Uterus (tissue), 2 donors: ENCODE data around the gene ANKRD62.

ENCODE experiments used
- POLR2A ChIP-seq, 2 donors: fragments of 450-650 bp; IDR thresholded peaks; one replicate each; pipeline ENCODE4 v1.6.1; 2016; ENCODE audit warnings: antibody characterized with exemption in 2 of 2, mild to moderate bottlenecking in 1 of 2, moderate library complexity in 1 of 2
- TF ChIP-seq, protein P1 (sequence below), 4 experiments: fragments of 200-600 bp in 2 of 4; fragments of 450-650 bp in 2 of 4; sonication (generic) in 2 of 4; IDR thresholded peaks; one replicate each; pipeline ENCODE4 v1.5.1; 2016 to 2019; ENCODE audit warnings: antibody characterized with exemption in 4 of 4, mild to moderate bottlenecking in 2 of 4, moderate library complexity in 1 of 4

DNA sequence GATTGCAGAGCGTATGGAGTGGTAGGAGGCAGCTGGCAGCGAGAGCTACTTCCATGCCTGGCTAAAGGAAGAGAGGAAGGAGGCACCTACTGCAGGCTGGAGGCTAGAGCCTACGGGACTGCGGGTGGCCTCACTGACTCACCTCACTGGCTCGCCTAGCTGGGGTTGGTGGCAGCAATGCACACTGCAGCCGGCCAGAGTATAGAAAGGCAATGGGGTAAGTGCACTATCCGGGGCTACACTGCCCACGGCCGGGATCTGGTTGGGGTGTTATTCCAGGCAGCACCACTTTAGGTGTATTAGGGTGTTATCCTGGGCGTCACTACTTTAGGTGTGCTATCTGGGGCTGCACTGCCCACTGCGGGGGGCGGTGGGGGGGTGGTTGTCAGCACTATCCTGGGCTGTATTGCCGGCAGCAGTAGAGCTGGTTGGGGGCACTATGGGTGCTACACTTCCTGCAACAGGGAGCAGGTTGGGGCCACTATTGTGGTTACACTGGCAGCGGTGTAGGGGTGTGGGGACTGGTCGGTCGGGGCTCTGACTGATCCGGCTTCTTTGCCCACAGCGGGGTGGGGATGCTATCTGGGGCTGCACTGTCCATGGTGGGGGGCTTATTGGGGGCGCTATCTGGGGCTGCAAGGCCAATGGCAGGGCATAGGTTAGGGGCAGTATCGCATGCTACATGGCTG, 33.3 kb upstream of the ANKRD62 start:
- TF ChIP-seq, protein P1, sequence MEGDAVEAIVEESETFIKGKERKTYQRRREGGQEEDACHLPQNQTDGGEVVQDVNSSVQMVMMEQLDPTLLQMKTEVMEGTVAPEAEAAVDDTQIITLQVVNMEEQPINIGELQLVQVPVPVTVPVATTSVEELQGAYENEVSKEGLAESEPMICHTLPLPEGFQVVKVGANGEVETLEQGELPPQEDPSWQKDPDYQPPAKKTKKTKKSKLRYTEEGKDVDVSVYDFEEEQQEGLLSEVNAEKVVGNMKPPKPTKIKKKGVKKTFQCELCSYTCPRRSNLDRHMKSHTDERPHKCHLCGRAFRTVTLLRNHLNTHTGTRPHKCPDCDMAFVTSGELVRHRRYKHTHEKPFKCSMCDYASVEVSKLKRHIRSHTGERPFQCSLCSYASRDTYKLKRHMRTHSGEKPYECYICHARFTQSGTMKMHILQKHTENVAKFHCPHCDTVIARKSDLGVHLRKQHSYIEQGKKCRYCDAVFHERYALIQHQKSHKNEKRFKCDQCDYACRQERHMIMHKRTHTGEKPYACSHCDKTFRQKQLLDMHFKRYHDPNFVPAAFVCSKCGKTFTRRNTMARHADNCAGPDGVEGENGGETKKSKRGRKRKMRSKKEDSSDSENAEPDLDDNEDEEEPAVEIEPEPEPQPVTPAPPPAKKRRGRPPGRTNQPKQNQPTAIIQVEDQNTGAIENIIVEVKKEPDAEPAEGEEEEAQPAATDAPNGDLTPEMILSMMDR (IDR thresholded peaks at IDR 0.05) = no peak
- TF ChIP-seq POLR2A (IDR thresholded peaks at IDR 0.05) = no peak
